ENCODE results near the gene SMIM26. TPM values are rescaled to one million over a fixed set of nuclear protein-coding genes. Genes with fewer than 3 reads are reported as not detected.

Gene SMIM26
- total and polyA plus RNA-seq, 2 of the 8 experiments (the other 6 are each of a cell fraction or from before 2014, with no cell fraction given), result 69.8 to 95.0 TPM

GRCh38 chr20:18587665-18588573, 20.7 kb downstream of the SMIM26 start, which contains the start of gene DTD1:
Gene DTD1, plus strand, starts transcription at chr20:18588054. Its CDS starts 19 bp downstream, at chr20:18588073.
- H4K8ac ChIP-seq (ENCODE audit: extremely low read depth, insufficient read depth, low read length), result peak within 1 kb of the TSS; percentile 96; the same call in 1 of the 2 replicates
- H2BK12ac ChIP-seq (ENCODE audit: low read depth, low read length), result 0 out of 2 replicates have a peak within 1 kb of the TSS, but pooled peaks have one; percentile 42
- no peak within 1 kb of the TSS for H2BK20ac ChIP-seq (ENCODE audit: low read length)
- H3K14ac ChIP-seq (ENCODE audit: insufficient read length), result no peak within 1 kb of the TSS
- ChIA-PET POLR2A (ENCODE audit: partially characterized antibody) (interaction anchor here (0.6 to 1.0 kb wide), 3 partner anchors 16 to 91 kb away, joined by 3 read pairs; partner anchors contain the start of gene RBBP9), CTCF (ENCODE audit: partially characterized antibody) (interaction anchor here (0.7 to 1.5 kb wide), 6 partner anchors 8 to 122 kb away, joined by 3 to 4 read pairs (median 3); no protein-coding TSS in a partner anchor)
- FAIRE-seq, result no peak
- 1% methylated on average over 51 of the region's 88 CpGs; no CpG with 5 or more reads in 1 of the 2 experiments for WGBS, 2 experiments (ENCODE audit: extremely low coverage in 1 of 2, insufficient coverage in 1 of 2, insufficient read length in 1 of 2, insufficient replicate concordance in 2 of 2, low coverage in 1 of 2, low lambda C conversion rate in 2 of 2, missing lambda C conversion rate in 1 of 2)
- H3K18ac ChIP-seq (ENCODE audit: extremely low read depth, low read length), result no peak within 1 kb of the TSS
- H4K20me1 ChIP-seq (replicated peaks in 1 of 2; ENCODE audit: control insufficient read depth in 1 of 2, insufficient read depth in 2 of 2, low read length in 2 of 2), result peaks cover 0 to 2% of the 10 kb centered on the region in 2 experiments
- H3K4me3 ChIP-seq (ENCODE audit: extremely low read depth in 1 of 4, insufficient read depth in 2 of 4, low read depth in 3 of 4, low read length in 4 of 4), result peak within 1 kb of the TSS; percentile 57 to 84 (median 73)
- H4K91ac ChIP-seq (replicated peaks; ENCODE audit: insufficient read length, low read length), result peak within 1 kb of the TSS; percentile 52
- H3K23ac ChIP-seq (ENCODE audit: insufficient read length), result no peak within 1 kb of the TSS
- peak within 1 kb of the TSS; percentile 56; the same call in 1 of the 2 replicates for H3K27ac ChIP-seq (ENCODE audit: low read depth, low read length)
- peak within 1 kb of the TSS; percentile 39 to 82 (median 75) for H3K9ac ChIP-seq (replicated peaks in 1 of 4; ENCODE audit: extremely low read depth in 1 of 4, low read depth in 3 of 4, low read length in 3 of 4)
- H3K79me1 ChIP-seq (ENCODE audit: low read depth, low read length), result no peaks in the 10 kb centered on the region; the same call in 1 of the 2 replicates
- peak; percentile 81 to 99 for DNase-seq (ENCODE audit: low read depth in 1 of 2, low spot score in 2 of 2)
- no peak within 1 kb of the TSS for H3K56ac ChIP-seq (replicated peaks; ENCODE audit: insufficient read length, low read depth, low read length)
- H3K4me2 ChIP-seq (ENCODE audit: insufficient read depth in 1 of 2, low read depth in 2 of 2, low read length in 2 of 2), result peak within 1 kb of the TSS; percentile 66 to 79
- no peaks in the 10 kb centered on the region; a peak in 1 of 7 replicates for H3K27me3 ChIP-seq (replicated peaks in 1 of 4; ENCODE audit: control insufficient read depth in 3 of 4, extremely low read depth in 1 of 4, insufficient read depth in 3 of 4, low read length in 3 of 4)
- no peaks in the 10 kb centered on the region for H3K36me3 ChIP-seq (ENCODE audit: control insufficient read depth in 2 of 4, insufficient read depth in 4 of 4, low read length in 3 of 4)
- no peaks in the 10 kb centered on the region for H3K9me3 ChIP-seq (ENCODE audit: insufficient read depth in 2 of 2, low read depth in 1 of 2, low read length in 1 of 2)
- H3K4me1 ChIP-seq (replicated peaks in 1 of 4; ENCODE audit: control insufficient read depth in 3 of 4, insufficient read depth in 4 of 4, low read length in 3 of 4), result peaks cover 3 to 13% (median 4%) of the 10 kb centered on the region in 4 experiments; a peak in 5 of 7 replicates
- no peak within 1 kb of the TSS for H2BK120ac ChIP-seq (replicated peaks; ENCODE audit: low read depth, low read length)
- H3K4ac ChIP-seq (replicated peaks; ENCODE audit: insufficient read length, low read depth, low read length), result no peak within 1 kb of the TSS
- H2AK5ac ChIP-seq (ENCODE audit: low read depth, low read length), result no peak within 1 kb of the TSS
- H2AFZ ChIP-seq (ENCODE audit: low read length), result peak within 1 kb of the TSS; percentile 82; the same call in 1 of the 2 replicates
- H3K23me2 ChIP-seq (ENCODE audit: low read depth, low read length), result peaks cover 3% of the 10 kb centered on the region; the same call in 1 of the 2 replicates
- H3K79me2 ChIP-seq (ENCODE audit: control insufficient read depth in 1 of 2, insufficient read depth in 2 of 2, low read length in 2 of 2), result peaks cover 0 to 27% of the 10 kb centered on the region in 2 experiments; a peak in 2 of 4 replicates
- no peak within 1 kb of the TSS for H2BK15ac ChIP-seq (ENCODE audit: low read length)
- H4K5ac ChIP-seq (ENCODE audit: insufficient read length, low read depth, low read length), result no peak within 1 kb of the TSS
- H2BK5ac ChIP-seq (ENCODE audit: low read depth, low read length), result no peak within 1 kb of the TSS; the same call in 1 of the 2 replicates
- TF ChIP-seq EGR1 (IDR thresholded peaks at IDR 0.05; ENCODE audit: borderline replicate concordance, low read depth, low read length), result no peak
- no peak for TF ChIP-seq CBX8 (IDR thresholded peaks at IDR 0.05; ENCODE audit: borderline replicate concordance, low read depth, low read length)
- TF ChIP-seq MAFK (IDR thresholded peaks at IDR 0.05; ENCODE audit: low read depth, low read length), result no peak
- TF ChIP-seq, protein P1, sequence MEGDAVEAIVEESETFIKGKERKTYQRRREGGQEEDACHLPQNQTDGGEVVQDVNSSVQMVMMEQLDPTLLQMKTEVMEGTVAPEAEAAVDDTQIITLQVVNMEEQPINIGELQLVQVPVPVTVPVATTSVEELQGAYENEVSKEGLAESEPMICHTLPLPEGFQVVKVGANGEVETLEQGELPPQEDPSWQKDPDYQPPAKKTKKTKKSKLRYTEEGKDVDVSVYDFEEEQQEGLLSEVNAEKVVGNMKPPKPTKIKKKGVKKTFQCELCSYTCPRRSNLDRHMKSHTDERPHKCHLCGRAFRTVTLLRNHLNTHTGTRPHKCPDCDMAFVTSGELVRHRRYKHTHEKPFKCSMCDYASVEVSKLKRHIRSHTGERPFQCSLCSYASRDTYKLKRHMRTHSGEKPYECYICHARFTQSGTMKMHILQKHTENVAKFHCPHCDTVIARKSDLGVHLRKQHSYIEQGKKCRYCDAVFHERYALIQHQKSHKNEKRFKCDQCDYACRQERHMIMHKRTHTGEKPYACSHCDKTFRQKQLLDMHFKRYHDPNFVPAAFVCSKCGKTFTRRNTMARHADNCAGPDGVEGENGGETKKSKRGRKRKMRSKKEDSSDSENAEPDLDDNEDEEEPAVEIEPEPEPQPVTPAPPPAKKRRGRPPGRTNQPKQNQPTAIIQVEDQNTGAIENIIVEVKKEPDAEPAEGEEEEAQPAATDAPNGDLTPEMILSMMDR (IDR thresholded peaks at IDR 0.05; ENCODE audit: control extremely low read depth in 1 of 3, insufficient read depth in 1 of 3, low read depth in 1 of 3, low read length in 3 of 3), result peak; percentile 52 to 83 (median 80)
- peak; percentile 72 for TF ChIP-seq ASH2L (IDR thresholded peaks at IDR 0.05; ENCODE audit: low read length)
- peak; percentile 33 for TF ChIP-seq TBP (IDR thresholded peaks at IDR 0.05; ENCODE audit: low read depth, low read length)
- TF ChIP-seq CBX5 (IDR thresholded peaks at IDR 0.05; ENCODE audit: low read depth, low read length), result no peak
- TF ChIP-seq KDM4A (IDR thresholded peaks at IDR 0.05; ENCODE audit: low read depth, low read length, severe bottlenecking), result peak; percentile 95

All from H1 (cell line).